CD4-positive, alpha-beta T cell treated with Interferon gamma for 1 hour (primary cell): ENCODE measurements around the gene UNK.
A peak's percentile ranks its signal among the peaks of the same experiment; 100 is the strongest.
"Not testable (repeated sequence)": the region's sequence is repeated elsewhere in the genome, so short reads cannot be mapped to it uniquely, and the experiment has no call there.

Experiments
- DNase-seq: peaks from one replicate; pipeline ENCODE4 v3.0.0-alpha.2; 2020

Gene UNK

DNA sequence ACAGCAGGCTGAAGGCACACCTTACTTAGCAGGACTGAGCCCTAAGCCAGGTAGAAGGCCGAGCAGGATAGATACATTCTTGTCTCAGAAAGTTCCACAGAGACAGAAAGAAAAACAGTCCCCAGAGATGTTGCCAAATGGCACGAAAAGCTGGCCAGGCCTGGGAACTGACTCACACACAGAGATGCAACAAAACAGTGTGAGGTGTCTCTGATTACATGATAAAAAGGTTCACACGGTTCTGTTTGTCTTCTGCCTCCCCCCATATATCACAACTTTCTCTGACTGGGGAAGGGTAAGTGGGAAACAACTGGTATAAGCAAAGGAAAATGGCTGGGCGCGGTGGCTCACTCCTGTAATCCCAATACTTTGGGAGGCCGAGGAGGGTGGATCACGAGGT, 68.8 kb downstream of the UNK start:
- no peak for DNase-seq

- DNase-seq: no peak
Observed at GRCh38 chr17:75854101-75854748, 69.6 kb downstream of the UNK start.

DNA sequence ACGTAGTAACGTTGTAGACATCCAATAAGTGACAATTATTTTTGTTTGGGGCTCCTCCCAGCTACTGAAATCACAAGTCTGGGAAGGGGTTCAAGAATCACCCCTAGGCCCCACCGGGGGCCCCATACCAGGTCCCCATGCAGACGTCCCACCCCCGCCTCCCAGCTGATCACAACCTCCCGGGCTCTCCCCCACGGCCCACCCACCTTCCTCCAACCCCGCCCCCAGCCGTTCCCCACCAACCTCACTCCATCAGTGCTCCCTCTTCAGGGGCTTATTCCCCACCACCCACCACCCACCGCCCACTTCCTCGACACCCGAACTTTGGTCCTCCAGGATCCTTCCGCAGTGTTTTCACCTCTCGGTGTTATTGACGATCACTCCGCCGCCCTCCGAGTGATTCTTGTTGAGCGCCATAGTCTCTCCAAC, 70.3 kb downstream of the UNK start:
- DNase-seq: no peak

GRCh38 chr17:75855310-75856061, 70.9 kb downstream of the UNK start, which contains the start of gene WBP2:
WBP2 (minus strand) TSS chr17:75855335; CDS start chr17:75855297, 38 bp downstream.
- peak; percentile 99 for DNase-seq

DNA sequence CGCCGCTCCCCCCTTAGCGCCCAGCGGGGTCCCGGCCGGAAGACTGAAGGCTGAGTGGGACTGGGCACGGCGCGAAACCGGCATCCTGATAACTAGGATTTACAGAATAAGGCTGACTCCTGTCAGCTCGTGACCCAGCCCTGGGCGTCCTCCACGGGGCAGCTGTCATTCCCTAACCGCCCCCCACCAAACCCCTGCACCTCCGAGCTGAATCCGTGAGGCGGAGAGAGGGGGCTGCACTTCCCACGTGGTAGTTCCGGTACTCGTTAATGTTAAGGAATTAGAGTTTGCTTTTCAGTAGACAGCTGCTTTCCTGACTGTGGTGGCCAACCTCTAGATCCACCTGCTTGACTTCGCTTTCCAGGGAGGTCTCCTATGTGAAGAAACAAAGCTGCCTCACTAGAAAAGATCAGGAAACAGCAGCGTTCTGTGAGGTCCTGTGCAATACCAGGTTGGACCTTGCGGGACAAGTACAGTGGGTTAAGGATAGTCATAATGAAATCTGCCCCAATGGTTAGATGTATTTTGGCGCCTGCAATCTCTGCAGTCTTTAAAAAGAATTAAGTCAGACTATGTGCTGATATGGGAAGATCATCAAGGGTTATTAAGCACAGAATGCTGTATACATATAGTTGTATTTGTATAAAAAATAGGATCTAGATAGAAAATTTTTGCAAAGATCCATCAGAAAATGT, 71.6 kb downstream of the UNK start:
- DNase-seq: no peak

- not testable (repeated sequence) for DNase-seq
Observed at GRCh38 chr17:75859358-75859757, 74.8 kb downstream of the UNK start.

DNA sequence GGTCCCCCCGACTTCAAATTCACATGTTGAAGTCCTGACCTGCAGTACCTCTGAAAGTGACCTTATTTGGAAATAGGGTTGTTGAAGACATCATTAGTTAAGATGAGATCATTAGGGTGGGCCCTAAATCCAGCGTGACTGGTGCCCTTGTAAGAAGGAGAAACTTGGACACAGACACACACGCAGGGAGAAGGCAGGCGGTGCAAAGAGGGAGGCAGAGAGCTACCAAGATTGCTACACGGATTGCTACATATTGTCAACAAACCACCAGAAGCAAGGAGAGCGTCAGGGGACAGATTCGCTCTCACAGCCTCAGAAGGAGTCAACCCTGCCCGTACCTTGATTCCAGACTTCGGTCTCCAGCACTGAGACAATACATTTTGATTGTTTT, 77.3 kb downstream of the UNK start:
- no peak for DNase-seq

DNA sequence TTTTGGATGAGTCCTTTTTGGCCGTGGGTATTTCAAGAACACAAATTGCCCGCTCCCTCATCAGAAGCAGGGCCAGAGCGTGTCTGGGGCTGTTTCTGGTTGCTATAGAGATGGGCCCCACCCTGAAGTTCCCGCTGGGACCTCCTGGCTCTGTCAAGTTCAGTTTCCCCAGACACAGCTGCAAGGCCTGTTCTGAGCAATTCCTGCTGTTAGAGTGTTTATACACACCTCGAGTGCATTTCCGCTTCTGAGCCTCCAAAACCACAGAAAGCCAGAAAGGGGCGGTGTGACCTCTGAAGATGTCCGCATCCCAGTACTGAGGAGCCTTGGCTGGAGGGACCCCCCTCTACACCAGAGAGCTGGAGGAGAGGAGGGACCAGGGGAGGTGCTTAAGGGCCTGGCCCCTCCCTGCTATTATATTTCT, 79.9 kb downstream of the UNK start:
- DNase-seq: peak; percentile 75

GRCh38 chr17:75864887-75865286, 80.3 kb downstream of the UNK start:
- peak; percentile 20 for DNase-seq

DNA sequence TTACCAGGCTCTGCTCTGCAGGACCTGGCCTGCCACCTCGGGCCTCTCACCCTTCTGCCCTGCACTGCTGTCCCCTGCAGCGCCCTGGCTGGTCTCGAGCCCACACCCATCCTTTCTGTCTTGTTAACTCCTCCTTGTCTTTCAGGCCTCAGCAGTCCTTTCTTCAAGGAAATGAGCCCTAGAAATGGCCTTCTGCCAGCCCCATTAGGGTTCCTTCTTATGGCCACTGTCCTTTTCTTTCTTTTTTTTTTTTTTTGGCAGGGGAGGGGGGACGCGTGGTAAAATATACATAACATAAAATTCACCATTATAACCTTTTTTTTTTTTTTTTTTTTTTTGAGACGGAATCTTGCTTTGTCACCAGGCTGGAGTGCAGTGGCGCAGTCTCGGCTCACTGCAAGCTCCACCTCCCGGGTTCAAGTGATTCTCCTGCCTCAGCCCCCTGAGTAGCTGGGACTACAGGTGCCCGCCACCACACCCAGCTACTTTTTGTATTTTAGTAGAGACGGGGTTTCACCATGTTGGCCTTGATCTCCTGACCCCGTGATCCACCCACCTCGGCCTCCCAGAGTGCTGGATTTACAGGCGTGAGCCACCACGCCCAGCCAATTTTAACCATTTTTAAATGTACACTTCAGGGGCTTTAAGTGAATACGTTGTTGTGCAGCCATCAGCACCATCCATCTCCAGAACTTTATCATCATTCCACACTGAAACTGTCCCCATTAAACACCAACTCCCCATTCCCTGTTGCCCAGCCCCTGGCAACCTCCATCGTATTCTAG, 81.0 kb downstream of the UNK start:
- DNase-seq: not testable (repeated sequence)

DNA sequence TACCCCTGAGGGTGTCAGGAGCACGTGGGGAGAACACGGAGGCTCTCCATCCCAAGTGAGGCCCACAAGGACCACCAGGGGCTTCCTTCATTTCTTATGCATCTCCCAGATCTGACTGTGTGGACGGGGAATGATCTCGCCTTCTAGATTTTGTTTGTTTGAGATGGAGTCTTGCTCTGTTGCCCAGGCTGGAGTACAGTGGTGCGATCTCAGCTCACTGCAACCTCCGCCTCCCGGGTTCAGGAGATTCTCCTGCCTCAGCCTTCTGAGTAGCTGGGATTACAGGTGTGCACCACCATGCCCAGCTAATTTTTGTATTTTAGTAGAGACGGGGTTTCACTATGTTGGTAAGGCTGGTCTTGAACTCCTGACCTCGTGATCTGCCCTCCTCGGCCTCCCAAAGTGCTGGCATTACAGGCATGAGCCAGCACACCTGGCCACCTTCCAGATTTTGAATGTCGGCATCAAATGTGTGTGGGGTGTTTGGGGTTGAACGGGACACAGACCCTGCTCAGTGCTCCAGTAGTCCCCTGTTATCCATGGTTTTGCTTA, 84.2 kb downstream of the UNK start:
- not testable (repeated sequence) for DNase-seq

GRCh38 chr17:75869282-75870141, 84.9 kb downstream of the UNK start:
- DNase-seq: no peak

GRCh38 chr17:75870228-75870627, 85.6 kb downstream of the UNK start:
- not testable (repeated sequence) for DNase-seq

- DNase-seq: peak; percentile 67
Observed at GRCh38 chr17:75872434-75873351, 88.1 kb downstream of the UNK start.

DNA sequence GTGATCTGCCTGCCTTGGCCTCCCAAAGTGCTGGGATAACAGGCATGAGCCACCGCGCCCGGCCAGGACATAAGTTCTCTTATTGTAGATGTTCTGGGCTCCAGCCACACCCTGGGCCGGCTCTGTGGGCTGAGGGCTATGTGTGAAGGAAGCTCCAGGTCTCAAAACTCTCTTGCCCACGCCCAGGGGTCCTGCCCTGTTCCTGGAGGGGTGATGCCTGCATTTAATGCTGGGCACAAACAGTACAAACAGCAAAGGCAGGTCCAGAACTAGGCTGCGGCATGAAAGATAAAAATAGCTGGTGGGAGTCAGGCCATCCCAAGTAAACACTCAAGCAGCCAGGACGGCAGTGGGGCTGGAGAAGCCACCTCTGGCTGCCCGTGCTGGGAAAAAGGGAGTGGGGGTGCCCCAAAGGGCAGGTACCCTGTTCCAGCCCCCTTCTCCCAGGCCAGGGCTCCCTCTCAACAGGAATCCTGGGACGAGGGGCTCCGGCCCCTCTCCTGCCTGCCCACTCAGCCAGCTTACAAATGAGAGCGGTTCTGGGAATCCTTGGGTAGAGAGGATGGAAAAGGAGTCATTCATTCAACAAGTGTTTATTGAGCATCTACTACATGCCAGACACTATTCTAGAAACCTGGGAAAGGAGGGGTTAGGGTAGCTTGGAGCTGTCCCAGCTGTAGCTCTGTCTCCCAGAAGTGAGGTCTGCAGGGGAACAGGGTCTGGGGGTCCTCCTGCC, 89.1 kb downstream of the UNK start:
- no peak for DNase-seq

GRCh38 chr17:75874323-75875181, 89.9 kb downstream of the UNK start:
- no peak for DNase-seq
